GM12891 (cell line): Measurements from ENCODE around the gene ACSL5.

Experiments used
- POLR2A ChIP-seq: IDR thresholded peaks from 2 replicates; pipeline ENCODE4 v1.6.1; 2011; ENCODE audit warnings: low read depth, low read length, control low read depth
- POLR2AphosphoS5 ChIP-seq: IDR thresholded peaks from 2 replicates; pipeline ENCODE4 v1.6.1; 2011; ENCODE audit warnings: low read depth, low read length, control low read depth
- SPI1 ChIP-seq: IDR thresholded peaks from 2 replicates; pipeline ENCODE4 v1.6.1; 2011; ENCODE audit warnings: low read depth, low read length, control low read depth
- TAF1 ChIP-seq: IDR thresholded peaks from 2 replicates; pipeline ENCODE4 v1.6.1; 2011; ENCODE audit warnings: low read depth, low read length, control low read depth

- TF ChIP-seq POLR2A (no peak), SPI1 (no peak), POLR2AphosphoS5 (no peak), TAF1 (no peak)
Measured at GRCh38 chr10:112367516-112367915, 6.4 kb upstream of the ACSL5 start.
